HepG2 (cell line): ENCODE data around the gene NRP1. TPM values are rescaled to one million over a fixed set of nuclear protein-coding genes. Genes with fewer than 3 reads are reported as not detected.
A peak's percentile ranks its signal among the peaks of the same experiment; 100 is the strongest.

Experiments used
- CSRNP2 ChIP-seq: sonication (generic); formaldehyde crosslinking; conservative IDR thresholded peaks from 2 replicates; pipeline ENCODE4 v1.8.0; 2022; ENCODE audit warnings: low read depth, missing genetic modification reagents
- GATAD1 ChIP-seq: IDR thresholded peaks from 2 replicates; pipeline ENCODE4 v1.6.1; 2016; ENCODE audit warnings: missing genetic modification reagents, missing compliant biosample characterization
- KMT2A ChIP-seq: sonication (generic); formaldehyde crosslinking; IDR thresholded peaks from 2 replicates; pipeline ENCODE4 v1.4.0; 2020; ENCODE audit warnings: missing genetic modification reagents
- NCOA2 ChIP-seq: sonication (generic); formaldehyde crosslinking; IDR thresholded peaks from 2 replicates; pipeline ENCODE4 v1.8.0; 2022; ENCODE audit warnings: inconsistent platforms
- PRPF4 ChIP-seq: fragments of 200-400 bp; formaldehyde crosslinking; IDR thresholded peaks from 2 replicates; pipeline ENCODE4 v1.6.1; 2016; ENCODE audit warnings: low read length, low read depth; ENCODE audit not compliant: poor library complexity, severe bottlenecking
- SNAI1 ChIP-seq: sonication (generic); formaldehyde crosslinking; IDR thresholded peaks from 2 replicates; pipeline ENCODE4 v1.5.0; 2020; ENCODE audit warnings: mild to moderate bottlenecking, missing genetic modification reagents, borderline replicate concordance
- SP140L ChIP-seq: sonication (generic); formaldehyde crosslinking; IDR thresholded peaks from 2 replicates; pipeline ENCODE4 v1.4.0; 2020; ENCODE audit warnings: missing genetic modification reagents, borderline replicate concordance
- ZNF224 ChIP-seq: sonication (generic); formaldehyde crosslinking; IDR thresholded peaks from 2 replicates; pipeline ENCODE4 v1.5.0; 2020; ENCODE audit warnings: mild to moderate bottlenecking, missing genetic modification reagents
- ZNF260 ChIP-seq: sonication (generic); formaldehyde crosslinking; IDR thresholded peaks from 2 replicates; pipeline ENCODE4 v1.4.0; 2020; ENCODE audit warnings: missing genetic modification reagents, low read depth, mild to moderate bottlenecking, borderline replicate concordance
- ZNF317 ChIP-seq: sonication (generic); formaldehyde crosslinking; IDR thresholded peaks from 2 replicates; pipeline ENCODE4 v1.5.0; 2020; ENCODE audit warnings: mild to moderate bottlenecking, missing genetic modification reagents
- ZNF367 ChIP-seq: sonication (generic); formaldehyde crosslinking; IDR thresholded peaks from 2 replicates; pipeline ENCODE4 v1.4.0; 2020; ENCODE audit warnings: missing genetic modification reagents, borderline replicate concordance
- ZNF407 ChIP-seq: sonication (generic); formaldehyde crosslinking; IDR thresholded peaks from one replicate; pipeline ENCODE4 v1.5.1; 2020; ENCODE audit warnings: mild to moderate bottlenecking, missing genetic modification reagents; ENCODE audit errors: not compliant biosample characterization
- ZNF431 ChIP-seq: sonication (generic); formaldehyde crosslinking; IDR thresholded peaks from 2 replicates; pipeline ENCODE4 v1.9.0; 2022; ENCODE audit warnings: missing genetic modification reagents, low read depth, mild to moderate bottlenecking, borderline replicate concordance
- ZNF512B ChIP-seq: sonication (generic); formaldehyde crosslinking; IDR thresholded peaks from 2 replicates; pipeline ENCODE4 v1.5.1; 2020; ENCODE audit warnings: missing genetic modification reagents, mild to moderate bottlenecking, borderline replicate concordance
- polyA plus RNA-seq, 8 experiments: library from polyadenylated mRNA; depleted of rRNA in 3 of 8; stranded (reverse) in 7 of 8; unstranded in 1 of 8; fragments of >200 nt; fragmentation: Illumina TruSeq in 4 of 8; extraction: Trizol in 4 of 8; gene quantifications; 2 replicates each; pipeline versions ENCODE4 v1.2.1 to v1.2.3, GENCODE V29; 2011 to 2016; ENCODE audit warnings: low read depth in 4 of 8, missing spikeins in 1 of 8, mixed read lengths in 1 of 8; ENCODE audit not compliant: insufficient read depth in 1 of 8
- total RNA-seq, 5 experiments: library from RNA; depleted of rRNA; stranded (reverse); fragments of >200 nt; fragmentation: Illumina TruSeq; extraction: Trizol; gene quantifications; 2 replicates each; pipeline ENCODE4 v1.2.3, GENCODE V29; 2016; ENCODE audit warnings: low read depth in 1 of 5

NRP1 gene
- total and polyA plus RNA-seq, 2 of the 13 experiments (the other 11 are each of a cell fraction or from before 2014, with no cell fraction given) = 5.3 to 5.8 TPM

GRCh38 chr10:33193701-33194521, 140.6 kb downstream of the NRP1 start (continued):
- TF ChIP-seq SNAI1 (CRISPR knock-in tag) (no peak), ZNF407 (CRISPR knock-in tag) (no peak), ZNF260 (CRISPR knock-in tag) (no peak), ZNF512B (CRISPR knock-in tag) (no peak), ZNF431 (no peak), ZNF224 (no peak), PRPF4 (no peak), KMT2A (CRISPR knock-in tag) (no peak), ZNF317 (CRISPR knock-in tag) (no peak), GATAD1 (CRISPR knock-in tag) (no peak), ZNF367 (CRISPR knock-in tag) (no peak), SP140L (no peak), CSRNP2 (CRISPR knock-in tag) (no peak), NCOA2 (CRISPR knock-in tag) (peak; percentile 75)
